ENCODE results near the gene HNRNPH3.

HNRNPH3 gene

DNA sequence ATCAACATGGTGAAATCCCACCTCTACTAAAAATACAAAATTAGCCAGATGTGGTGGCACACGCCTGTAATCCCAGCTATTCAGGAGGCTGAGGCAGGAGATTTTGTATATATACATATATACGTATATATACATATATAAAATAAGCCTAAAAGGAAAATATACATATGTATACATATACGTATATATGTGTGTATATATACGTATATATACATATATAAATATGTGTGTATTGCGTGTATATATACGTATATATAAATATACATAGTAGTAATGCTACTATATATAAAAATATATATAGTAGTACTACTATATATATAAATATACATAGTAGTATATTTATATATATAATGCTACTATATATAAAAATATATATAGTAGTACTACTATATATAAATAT, 27.3 kb downstream of the HNRNPH3 start:
- no peak for DNase-seq (ENCODE audit: low read depth)
- TF ChIP-seq, protein P1, sequence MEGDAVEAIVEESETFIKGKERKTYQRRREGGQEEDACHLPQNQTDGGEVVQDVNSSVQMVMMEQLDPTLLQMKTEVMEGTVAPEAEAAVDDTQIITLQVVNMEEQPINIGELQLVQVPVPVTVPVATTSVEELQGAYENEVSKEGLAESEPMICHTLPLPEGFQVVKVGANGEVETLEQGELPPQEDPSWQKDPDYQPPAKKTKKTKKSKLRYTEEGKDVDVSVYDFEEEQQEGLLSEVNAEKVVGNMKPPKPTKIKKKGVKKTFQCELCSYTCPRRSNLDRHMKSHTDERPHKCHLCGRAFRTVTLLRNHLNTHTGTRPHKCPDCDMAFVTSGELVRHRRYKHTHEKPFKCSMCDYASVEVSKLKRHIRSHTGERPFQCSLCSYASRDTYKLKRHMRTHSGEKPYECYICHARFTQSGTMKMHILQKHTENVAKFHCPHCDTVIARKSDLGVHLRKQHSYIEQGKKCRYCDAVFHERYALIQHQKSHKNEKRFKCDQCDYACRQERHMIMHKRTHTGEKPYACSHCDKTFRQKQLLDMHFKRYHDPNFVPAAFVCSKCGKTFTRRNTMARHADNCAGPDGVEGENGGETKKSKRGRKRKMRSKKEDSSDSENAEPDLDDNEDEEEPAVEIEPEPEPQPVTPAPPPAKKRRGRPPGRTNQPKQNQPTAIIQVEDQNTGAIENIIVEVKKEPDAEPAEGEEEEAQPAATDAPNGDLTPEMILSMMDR (IDR thresholded peaks at IDR 0.05; ENCODE audit: control insufficient read depth, extremely low read depth, insufficient read depth): no peak

DNA sequence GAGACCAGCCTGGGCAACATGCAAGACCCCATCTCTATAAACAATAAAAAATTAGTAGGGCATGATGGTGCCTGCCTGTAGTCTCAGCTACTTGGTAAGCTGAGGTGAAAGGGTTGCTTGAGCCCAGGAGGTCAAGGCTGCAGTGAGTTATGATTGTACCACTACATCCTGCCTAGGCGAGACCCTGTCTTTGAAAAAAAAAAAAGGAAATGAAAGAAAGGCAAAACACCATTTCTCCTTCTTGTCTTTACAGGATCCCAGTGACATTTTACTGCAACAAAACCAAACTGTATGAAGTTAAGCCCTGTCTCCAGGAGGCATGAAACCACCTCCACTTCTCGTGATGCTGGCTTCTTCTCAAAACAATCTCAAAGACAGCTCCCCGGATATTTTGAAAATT, 30.7 kb downstream of the HNRNPH3 start:
- no peak for DNase-seq (ENCODE audit: low read depth)
- TF ChIP-seq, protein P1 (IDR thresholded peaks at IDR 0.05; ENCODE audit: control insufficient read depth, extremely low read depth, insufficient read depth): no peak
- no peak overlapping the region for H3K4me3 ChIP-seq (ENCODE audit: low read depth, low read length)

More for the DNA sequence above, 27.3 kb downstream of the HNRNPH3 start:
- no peak overlapping the region for H3K4me3 ChIP-seq (ENCODE audit: low read depth, low read length)

DNA sequence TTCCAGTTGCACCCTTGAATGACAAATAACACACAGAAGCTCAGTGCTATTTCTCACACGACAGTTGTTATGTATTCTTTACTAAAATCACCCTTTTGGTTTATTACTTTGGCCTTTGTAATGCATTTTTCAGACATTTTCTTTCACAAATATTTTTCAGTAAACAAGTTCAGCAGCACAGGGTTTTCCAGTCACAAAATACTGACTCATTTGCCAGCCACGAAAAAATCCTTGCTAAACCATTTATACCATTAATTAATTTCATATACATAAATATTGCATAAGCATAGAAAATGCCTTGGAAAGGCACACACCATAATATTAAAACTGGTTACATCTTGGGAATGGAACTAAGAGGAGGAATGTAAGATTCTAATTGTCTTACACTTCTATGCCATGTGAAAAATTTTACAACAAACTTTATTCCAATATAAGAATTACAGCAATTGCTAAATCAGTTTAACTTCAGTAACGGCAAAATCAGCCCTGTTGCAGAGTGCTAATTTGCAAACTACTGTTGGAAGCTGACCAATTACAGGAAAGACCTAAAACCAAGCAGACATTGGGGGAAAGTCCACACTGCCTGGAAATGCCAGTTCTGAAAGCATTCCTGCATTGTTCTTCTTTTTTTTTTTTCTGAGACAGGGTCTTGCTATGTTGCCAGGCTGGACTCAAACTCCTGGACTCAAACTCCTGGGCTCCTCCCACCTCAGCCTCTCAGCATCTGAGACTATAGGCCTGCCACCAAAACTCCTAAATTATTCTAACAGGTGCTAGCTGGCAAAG, 32.4 kb downstream of the HNRNPH3 start:
- TF ChIP-seq, protein P1 (IDR thresholded peaks at IDR 0.05; ENCODE audit: control insufficient read depth, extremely low read depth, insufficient read depth): no peak
- no peak overlapping the region for H3K4me3 ChIP-seq (ENCODE audit: low read depth, low read length)
- no peak for DNase-seq (ENCODE audit: low read depth)

DNA sequence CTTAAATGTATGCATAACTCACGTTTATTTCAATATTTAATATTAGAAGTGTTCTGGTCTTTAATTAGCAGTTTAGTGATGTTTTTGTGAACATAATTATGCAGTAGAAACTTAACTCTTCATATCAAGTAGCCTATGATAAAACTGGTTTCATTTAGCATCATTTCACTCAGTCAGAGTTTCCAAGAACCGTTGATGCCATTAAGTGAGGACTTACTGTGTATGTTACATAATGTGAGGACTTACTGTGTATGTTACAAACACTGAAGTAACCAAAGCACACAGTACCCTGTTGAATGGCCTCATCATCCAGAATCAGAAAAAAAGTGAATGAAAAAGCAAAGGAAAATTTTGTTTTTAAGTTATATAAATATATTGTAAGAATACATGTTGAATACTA, 33.7 kb downstream of the HNRNPH3 start:
- DNase-seq (ENCODE audit: low read depth): no peak

DNA sequence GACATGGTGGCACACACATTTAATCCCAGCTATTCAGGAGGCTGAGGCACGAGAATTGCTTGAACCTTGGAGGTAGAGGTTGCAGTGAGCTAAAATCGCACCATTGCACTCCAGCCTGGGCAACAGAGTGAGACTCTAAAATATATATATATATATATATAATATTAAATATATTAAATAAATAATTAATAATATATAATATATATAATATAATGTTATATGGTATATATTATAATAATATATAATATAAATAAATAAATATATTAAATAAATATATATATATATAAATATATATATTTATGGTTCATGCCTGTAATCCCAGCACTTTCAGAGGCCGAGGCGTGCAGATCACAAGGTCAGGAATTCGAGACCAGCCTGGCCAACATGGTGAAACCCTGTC, 34.7 kb downstream of the HNRNPH3 start:
- no peak for DNase-seq (ENCODE audit: low read depth)
- TF ChIP-seq, protein P1 (IDR thresholded peaks at IDR 0.05; ENCODE audit: control insufficient read depth, extremely low read depth, insufficient read depth): no peak
- H3K4me3 ChIP-seq (ENCODE audit: low read depth, low read length): no peak overlapping the region

More for the DNA sequence above, 33.7 kb downstream of the HNRNPH3 start:
- no peak overlapping the region for H3K4me3 ChIP-seq (ENCODE audit: low read depth, low read length)
- TF ChIP-seq, protein P1 (IDR thresholded peaks at IDR 0.05; ENCODE audit: control insufficient read depth, extremely low read depth, insufficient read depth): no peak

DNA sequence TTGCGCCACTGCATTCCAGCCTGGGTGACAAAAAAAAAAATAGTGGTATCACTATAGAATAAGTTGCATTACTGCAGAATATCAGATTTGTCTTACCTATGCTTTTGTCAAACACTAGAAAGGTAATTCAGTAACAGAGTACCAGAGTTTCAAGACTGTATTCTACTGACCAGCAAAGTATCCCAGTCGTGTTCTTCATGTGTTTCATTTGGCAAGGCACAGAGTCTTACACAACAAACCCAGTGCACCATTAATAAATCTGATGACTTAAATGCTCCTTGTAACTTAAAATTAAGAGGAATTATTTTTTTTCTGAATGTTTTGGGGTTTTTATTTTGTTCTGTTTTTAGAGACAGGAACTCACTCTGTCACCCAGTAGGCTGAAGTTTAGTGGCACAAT, 35.3 kb downstream of the HNRNPH3 start:
- no peak overlapping the region for H3K4me3 ChIP-seq (ENCODE audit: low read depth, low read length)
- TF ChIP-seq, protein P1 (IDR thresholded peaks at IDR 0.05; ENCODE audit: control insufficient read depth, extremely low read depth, insufficient read depth): no peak
- no peak for DNase-seq (ENCODE audit: low read depth)

DNA sequence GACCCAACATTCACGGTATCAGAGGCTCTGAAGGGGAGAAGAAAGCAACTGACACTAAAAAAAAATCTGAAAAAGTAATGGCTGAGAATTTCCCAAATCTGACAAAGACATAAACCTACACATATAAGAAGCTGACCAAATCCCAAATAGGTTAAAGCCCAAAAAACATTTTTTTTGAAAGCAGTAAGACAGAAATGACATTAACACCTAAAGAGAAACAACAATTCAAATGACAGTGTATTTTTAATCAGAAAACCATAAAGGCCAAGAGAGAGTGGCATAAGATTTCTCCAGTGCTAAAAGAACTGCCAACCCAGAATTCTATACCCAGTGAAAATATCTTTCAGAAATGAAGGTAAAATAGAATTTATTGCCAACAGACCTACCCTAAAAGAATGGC, 39.7 kb downstream of the HNRNPH3 start:
- DNase-seq (ENCODE audit: low read depth): no peak
- TF ChIP-seq, protein P1 (IDR thresholded peaks at IDR 0.05; ENCODE audit: control insufficient read depth, extremely low read depth, insufficient read depth): no peak
- H3K4me3 ChIP-seq (ENCODE audit: low read depth, low read length): no peak overlapping the region

Data from LNCaP clone FGC (cell line).